B cell (primary cell): ENCODE results near the gene ABCC1.

Experiments used
- CTCF ChIP-seq: fragments of 200-600 bp; IDR thresholded peaks from one replicate; pipeline ENCODE4 v1.8.0; 2022; ENCODE audit warnings: antibody characterized with exemption, mild to moderate bottlenecking
- EZH2 ChIP-seq: IDR thresholded peaks from 2 replicates; pipeline ENCODE4 v1.6.1; 2012; ENCODE audit warnings: borderline replicate concordance, low read depth, mild to moderate bottlenecking, moderate library complexity, low read length; ENCODE audit not compliant: insufficient read depth, poor library complexity, severe bottlenecking

DNA sequence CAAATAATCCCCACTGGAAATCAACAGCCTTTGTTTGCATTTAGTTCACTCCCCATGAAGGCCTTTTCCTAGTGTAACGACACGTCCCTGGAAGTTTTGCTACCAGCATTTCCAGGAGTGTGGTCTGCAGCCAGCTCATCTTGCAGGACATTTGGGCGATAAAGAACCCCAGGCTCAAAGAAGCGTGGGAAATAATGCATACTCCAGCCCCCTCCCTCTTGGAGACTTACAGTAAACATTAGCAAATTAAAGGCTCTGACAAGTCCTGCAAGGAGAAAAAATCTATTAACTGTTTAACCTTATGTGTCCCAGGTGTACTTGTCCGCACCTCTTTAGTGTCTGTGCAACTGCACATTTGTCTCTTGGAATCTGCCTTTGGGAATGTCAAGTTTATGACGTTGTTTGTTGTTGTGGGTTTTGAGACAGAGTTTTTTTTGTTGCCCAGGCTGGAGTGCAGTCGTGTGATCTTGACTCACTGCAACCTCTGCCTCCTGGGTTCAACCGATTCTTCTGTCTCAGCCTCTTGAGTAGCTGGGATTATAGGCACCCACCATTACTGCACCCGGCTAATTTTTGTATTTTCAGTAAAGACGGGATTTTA lies 131.1 kb downstream of the ABCC1 start:
- TF ChIP-seq CTCF (no peak), EZH2 (no peak)
